Measurements from ENCODE around the gene SPATA12. TPM values are rescaled to one million over a fixed set of nuclear protein-coding genes. Genes with fewer than 3 reads are reported as not detected.

Gene SPATA12
- total and polyA plus RNA-seq, 2 of the 8 experiments (the other 6 are each of a cell fraction or from before 2014, with no cell fraction given), result 0.19 to 0.97 TPM

DNA sequence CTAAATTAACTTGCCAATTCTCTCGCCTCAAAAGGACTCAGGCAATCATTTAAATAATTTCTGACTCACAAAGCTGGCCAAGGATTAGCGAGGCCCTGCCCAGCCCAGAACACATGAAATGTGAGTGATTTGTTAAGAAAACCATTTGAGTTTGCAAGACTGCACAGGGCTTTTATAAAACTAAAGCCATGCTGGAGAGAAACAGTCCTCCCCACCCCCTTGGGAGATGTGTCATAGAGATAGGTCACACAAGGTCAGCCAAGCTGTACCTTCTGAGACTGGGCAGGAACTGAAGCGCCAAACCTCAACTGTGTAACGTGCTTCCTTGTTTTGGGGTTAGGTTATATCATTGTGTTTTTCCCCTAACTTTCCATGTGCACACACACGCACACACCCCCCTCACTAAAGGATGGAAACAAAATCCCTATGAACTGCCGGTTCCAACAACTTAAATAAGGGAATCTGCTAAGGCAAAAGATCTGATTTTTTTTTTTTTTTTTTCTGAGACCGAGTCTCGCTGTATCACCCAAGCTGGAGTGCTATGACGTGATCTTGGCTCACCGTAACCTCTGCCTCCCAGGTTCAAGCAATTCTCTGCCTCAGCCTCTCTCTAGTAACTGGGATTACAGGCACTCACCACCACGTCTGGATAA is 8.1 kb downstream of the SPATA12 start:
- Histone ChIP-seq H3K36me3 (ENCODE audit: control insufficient read depth in 2 of 4, insufficient read depth in 4 of 4, low read length in 3 of 4) (no peaks in the 10 kb centered on the region), H3K4me3 (ENCODE audit: extremely low read depth in 1 of 4, insufficient read depth in 2 of 4, low read depth in 3 of 4, low read length in 4 of 4) (no peak overlapping the region), H3K23me2 (ENCODE audit: low read depth, low read length) (no peaks in the 10 kb centered on the region), H2BK120ac (replicated peaks; ENCODE audit: low read depth, low read length) (no peak overlapping the region), H3K14ac (ENCODE audit: insufficient read length) (no peak overlapping the region), H2AFZ (ENCODE audit: low read length) (no peak overlapping the region), H4K91ac (replicated peaks; ENCODE audit: insufficient read length, low read length) (no peak overlapping the region), H4K20me1 (replicated peaks in 1 of 2; ENCODE audit: control insufficient read depth in 1 of 2, insufficient read depth in 2 of 2, low read length in 2 of 2) (no peaks in the 10 kb centered on the region), H3K4ac (replicated peaks; ENCODE audit: insufficient read length, low read depth, low read length) (no peak overlapping the region), H3K56ac (replicated peaks; ENCODE audit: insufficient read length, low read depth, low read length) (no peak overlapping the region), H2BK20ac (ENCODE audit: low read length) (no peak overlapping the region), H3K9me3 (ENCODE audit: insufficient read depth in 2 of 2, low read depth in 1 of 2, low read length in 1 of 2) (no peaks in the 10 kb centered on the region), H4K5ac (ENCODE audit: insufficient read length, low read depth, low read length) (no peak overlapping the region), H2BK12ac (ENCODE audit: low read depth, low read length) (no peak overlapping the region), H3K18ac (ENCODE audit: extremely low read depth, low read length) (no peak overlapping the region), H2BK15ac (ENCODE audit: low read length) (no peak overlapping the region), H3K9ac (replicated peaks in 1 of 4; ENCODE audit: extremely low read depth in 1 of 4, low read depth in 3 of 4, low read length in 3 of 4) (no peak overlapping the region), H3K27me3 (replicated peaks in 1 of 4; ENCODE audit: control insufficient read depth in 3 of 4, extremely low read depth in 1 of 4, insufficient read depth in 3 of 4, low read length in 3 of 4) (no peaks in the 10 kb centered on the region), H3K79me1 (ENCODE audit: low read depth, low read length) (no peaks in the 10 kb centered on the region), H2BK5ac (ENCODE audit: low read depth, low read length) (no peak overlapping the region), H3K79me2 (ENCODE audit: control insufficient read depth in 1 of 2, insufficient read depth in 2 of 2, low read length in 2 of 2) (no peaks in the 10 kb centered on the region), H3K4me2 (ENCODE audit: insufficient read depth in 1 of 2, low read depth in 2 of 2, low read length in 2 of 2) (no peak overlapping the region), H3K4me1 (replicated peaks in 1 of 4; ENCODE audit: control insufficient read depth in 3 of 4, insufficient read depth in 4 of 4, low read length in 3 of 4) (no peaks in the 10 kb centered on the region; a peak in 1 of 7 replicates), H3K23ac (ENCODE audit: insufficient read length) (no peak overlapping the region), H4K8ac (ENCODE audit: extremely low read depth, insufficient read depth, low read length) (no peak overlapping the region), H2AK5ac (ENCODE audit: low read depth, low read length) (no peak overlapping the region), H3K27ac (ENCODE audit: low read depth, low read length) (no peak overlapping the region)
- CTCF ChIA-PET (ENCODE audit: partially characterized antibody), result interaction anchor here (0.6 to 1.1 kb wide), 2 partner anchors 54 to 81 kb away, joined by 3 read pairs; no protein-coding TSS in a partner anchor
- WGBS, 2 experiments (ENCODE audit: extremely low coverage in 1 of 2, insufficient coverage in 1 of 2, insufficient read length in 1 of 2, insufficient replicate concordance in 2 of 2, low coverage in 1 of 2, low lambda C conversion rate in 2 of 2, missing lambda C conversion rate in 1 of 2), result 86% methylated on average over 11 of the region's 11 CpGs; no CpG with 5 or more reads in 1 of the 2 experiments
- no peak for FAIRE-seq
- no peak for DNase-seq (ENCODE audit: low read depth in 1 of 2, low spot score in 2 of 2)
- no peak for TF ChIP-seq EP300 (IDR thresholded peaks at IDR 0.05; ENCODE audit: borderline replicate concordance in 1 of 2, low read depth in 2 of 2, low read length in 2 of 2)
- POLR2A ChIA-PET (ENCODE audit: partially characterized antibody), result interaction anchor here (0.6 to 1.1 kb wide), 2 partner anchors 17 to 20 kb away, joined by 3 read pairs; no protein-coding TSS in a partner anchor
